GM21528 (cell line): ENCODE data around the gene RAD51C.
"Not testable (repeated sequence)": the region's sequence is repeated elsewhere in the genome, so short reads cannot be mapped to it uniquely, and the experiment has no call there.

Source experiments
- ATAC-seq: cut with Tn5 transposase; IDR thresholded peaks from one replicate; pipeline ENCODE4 v1.9.1; 2021; ENCODE audit warnings: mild to moderate bottlenecking, moderate library complexity; ENCODE audit not compliant: unreplicated experiment, low FRiP score

Gene RAD51C

GRCh38 chr17:58692239-58693055 is at the start of gene RAD51C:
Gene RAD51C (plus strand): TSS chr17:58692602. CDS start chr17:58692644, 42 bp downstream.
- peak; percentile 95 for ATAC-seq

DNA sequence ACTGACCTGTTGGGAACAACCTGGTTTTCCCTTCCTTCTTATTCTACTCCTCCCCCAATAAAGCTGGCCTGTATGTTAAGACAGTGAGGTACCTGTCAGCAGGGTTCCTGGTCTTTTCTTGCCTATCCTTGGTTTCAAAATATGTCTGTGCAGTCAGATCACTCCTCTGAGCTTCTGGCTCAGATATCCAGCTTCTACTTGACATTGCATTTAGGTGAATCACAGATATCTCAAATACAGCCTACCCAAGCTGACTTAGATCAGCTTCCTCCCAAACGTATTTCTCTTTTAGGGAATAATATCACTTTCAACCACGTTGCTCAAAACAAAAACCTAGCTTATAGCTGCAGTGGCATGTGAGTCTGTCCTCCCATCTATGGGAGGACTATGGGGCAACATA is 49.3 kb upstream of the RAD51C start:
- ATAC-seq = no peak

- ATAC-seq = no peak
Observed at GRCh38 chr17:58648236-58648635, 44.2 kb upstream of the RAD51C start.

- not testable (repeated sequence) for ATAC-seq
Observed at GRCh38 chr17:58657962-58658803, 34.2 kb upstream of the RAD51C start.

- peak; percentile 81 for ATAC-seq
Observed at GRCh38 chr17:58658804-58659713, 33.3 kb upstream of the RAD51C start.

GRCh38 chr17:58659714-58660084 is 32.7 kb upstream of the RAD51C start:
- ATAC-seq = not testable (repeated sequence)

DNA sequence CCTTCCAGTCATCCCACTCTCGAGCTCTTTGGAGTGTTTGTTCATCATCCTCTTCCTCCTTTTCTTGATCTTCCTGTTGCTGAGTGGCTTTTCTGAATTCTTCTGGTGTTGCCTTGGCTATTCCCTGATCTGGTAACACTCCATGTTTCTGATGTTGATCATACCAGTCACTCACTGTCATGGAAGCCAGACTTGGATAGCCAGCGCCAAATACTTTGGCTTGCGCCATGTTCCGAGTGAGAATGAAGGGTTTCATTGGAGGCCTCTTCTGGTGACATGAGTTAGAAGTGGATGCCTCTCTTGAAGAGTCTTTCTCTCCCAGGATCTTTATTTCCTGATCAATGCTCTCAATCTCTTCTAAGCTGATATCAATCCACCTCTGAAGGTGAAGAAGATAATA is 31.8 kb upstream of the RAD51C start:
- ATAC-seq = no peak

GRCh38 chr17:58661499-58661898 is 30.9 kb upstream of the RAD51C start:
- ATAC-seq = no peak

- ATAC-seq = no peak
Observed at GRCh38 chr17:58664302-58664701, 28.1 kb upstream of the RAD51C start.

- no peak for ATAC-seq
Observed at GRCh38 chr17:58665946-58666857, 26.2 kb upstream of the RAD51C start.

GRCh38 chr17:58666858-58667267 is 25.5 kb upstream of the RAD51C start:
- no peak for ATAC-seq

DNA sequence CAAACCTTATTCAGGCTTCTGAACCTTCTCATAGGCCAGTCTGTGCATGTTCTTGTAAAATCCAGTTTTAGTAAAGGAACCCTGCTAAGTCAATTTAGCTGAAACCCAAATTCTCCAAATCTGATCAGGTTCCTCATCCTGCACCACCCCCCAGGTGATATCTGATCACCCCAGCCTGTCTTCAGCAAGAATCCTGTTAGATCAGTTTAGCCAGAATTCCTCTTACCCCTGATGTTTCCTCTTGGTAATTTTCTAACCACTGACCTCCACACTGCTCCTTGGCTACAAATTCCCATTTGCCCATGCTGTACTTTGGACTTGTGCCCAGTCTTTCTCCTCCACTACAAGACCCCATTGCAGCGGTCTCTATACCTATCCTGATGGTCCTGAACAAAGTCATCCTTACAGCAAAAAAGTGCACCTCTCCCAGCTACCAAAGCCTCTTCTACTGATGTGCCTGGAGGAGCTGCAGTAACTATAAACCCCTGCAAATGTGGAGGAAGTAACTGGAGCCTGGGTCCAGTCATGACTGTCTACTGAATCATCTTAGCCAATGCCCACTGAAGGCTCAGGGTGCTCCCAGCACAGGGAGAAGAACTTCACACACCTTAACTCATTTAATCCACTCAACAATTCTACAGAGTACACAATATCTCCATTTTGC is 24.3 kb upstream of the RAD51C start:
- ATAC-seq = no peak

DNA sequence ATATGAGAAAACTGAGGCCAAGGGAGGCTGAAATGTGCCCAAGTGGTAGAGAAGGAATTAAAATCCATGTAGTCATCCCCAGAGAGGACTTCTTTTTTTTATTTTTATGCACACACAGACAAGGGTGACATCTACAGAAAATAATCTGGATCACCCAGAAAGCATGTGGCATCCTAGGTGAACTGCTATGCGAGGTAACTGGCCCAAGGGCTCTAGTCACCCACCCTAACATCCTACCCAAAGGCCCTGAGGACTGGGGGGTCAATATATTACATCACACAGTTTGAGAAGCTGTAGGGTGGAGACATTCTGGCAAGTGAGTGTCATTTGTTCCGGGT is 23.8 kb upstream of the RAD51C start:
- no peak for ATAC-seq

DNA sequence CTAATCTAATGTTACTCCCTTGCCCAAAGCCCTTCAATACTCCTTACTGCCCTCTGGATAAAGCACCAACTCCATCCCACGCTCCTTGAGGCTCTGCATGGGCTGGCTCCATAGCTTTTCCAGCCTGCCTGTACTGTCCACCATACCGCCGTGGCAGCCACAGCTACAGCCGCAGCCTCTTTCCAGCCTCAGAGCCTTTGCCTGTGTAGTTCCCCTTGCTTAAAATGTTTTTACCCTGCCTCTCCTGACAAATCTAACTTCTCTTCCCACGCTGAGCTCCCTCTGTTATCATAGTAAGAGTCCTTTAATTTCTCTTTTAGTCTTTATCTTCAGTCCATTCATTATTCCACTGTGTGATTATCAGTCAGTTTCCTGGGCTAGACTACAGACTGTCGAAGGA is 22.5 kb upstream of the RAD51C start:
- ATAC-seq = no peak

DNA sequence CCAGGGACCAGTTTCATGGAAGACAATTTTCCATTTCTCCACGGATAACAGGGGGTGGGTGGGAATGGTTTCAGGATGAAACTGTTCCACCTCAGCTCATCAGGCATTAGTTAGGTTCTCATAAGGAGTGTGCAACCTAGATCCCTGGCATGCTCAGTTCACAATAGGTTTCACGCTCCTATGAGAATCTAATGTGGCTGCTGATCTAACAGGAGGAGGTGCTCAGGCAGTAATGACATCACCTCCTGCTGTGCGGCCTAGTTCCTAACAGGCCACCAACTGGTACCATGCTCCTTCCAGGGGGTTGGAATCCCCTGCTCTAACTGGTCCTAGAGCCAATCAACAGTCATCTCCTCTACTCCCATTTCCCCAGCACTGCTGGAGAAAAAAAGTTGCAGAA is 20.4 kb upstream of the RAD51C start:
- ATAC-seq = no peak

DNA sequence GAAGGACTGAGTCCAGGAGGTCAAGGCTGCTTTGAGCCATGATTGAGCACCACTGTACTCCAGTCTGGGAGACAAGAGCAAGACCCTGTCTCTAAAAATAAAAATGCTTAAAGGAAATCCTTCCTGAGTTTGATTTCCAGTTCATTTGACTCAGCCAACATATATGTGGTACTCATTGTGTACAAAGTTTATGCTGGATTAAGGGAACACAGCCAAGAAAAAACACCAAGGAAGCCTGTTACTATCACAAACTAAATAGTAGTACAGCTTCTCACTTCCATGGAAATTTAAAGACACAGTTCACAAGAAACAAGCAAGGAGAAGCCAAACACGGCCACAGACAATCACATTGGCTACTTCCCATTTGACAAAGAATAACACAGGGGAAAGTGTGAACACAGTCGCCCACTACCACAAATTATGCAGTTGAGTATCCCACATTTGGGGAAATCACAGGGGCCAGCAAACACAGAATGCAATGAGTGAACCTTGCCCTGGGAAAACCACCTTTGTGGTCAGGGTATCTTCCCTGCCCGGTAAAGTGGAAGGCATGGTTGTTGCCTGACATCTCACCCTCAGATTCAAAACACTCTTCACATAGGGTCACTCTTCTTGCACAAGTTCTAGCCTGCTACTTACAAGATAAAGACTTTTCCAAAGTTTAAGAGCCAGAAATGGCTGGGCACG is 15.1 kb upstream of the RAD51C start:
- ATAC-seq = no peak

- ATAC-seq = not testable (repeated sequence)
Observed at GRCh38 chr17:58678287-58678686, 14.1 kb upstream of the RAD51C start.

DNA sequence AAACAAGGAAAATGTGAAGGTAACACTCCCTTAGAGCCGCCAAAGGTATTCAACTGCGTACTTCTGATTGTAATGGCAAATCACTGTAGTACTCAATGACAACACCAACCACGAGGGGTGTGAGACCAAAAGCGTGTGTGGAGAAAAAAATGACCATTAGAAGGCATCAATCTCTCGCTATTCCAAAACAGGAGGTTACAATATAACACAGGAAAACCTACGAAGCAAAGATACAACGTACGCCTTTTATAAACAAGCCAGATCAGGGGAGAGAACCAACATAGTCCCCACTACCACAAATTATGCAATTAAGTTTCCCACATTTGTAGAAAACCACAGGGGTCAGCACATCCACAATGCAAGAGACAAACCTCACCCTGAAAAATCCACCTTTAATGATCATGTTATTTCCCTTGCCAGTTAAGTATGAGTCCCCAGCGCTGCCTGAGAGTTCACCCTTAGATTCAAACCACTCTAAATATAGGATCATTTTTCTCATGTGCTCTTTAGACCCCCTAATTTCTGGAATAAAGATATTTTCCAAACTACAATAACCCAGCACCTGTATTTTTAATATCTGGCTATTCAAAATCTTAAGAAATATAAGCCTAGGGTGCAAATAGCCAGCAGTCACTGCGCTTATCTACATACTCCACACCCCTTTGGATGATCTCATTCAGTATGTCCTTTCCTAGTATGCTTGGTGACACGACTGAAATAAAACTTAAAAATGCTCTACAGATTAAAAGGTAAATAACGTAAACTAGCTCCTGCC is 13.0 kb upstream of the RAD51C start:
- no peak for ATAC-seq
